ENCODE results near the gene TRPV4.
A peak's percentile ranks its signal among the peaks of the same experiment; 100 is the strongest.

- TF ChIP-seq CTCF (conservative IDR thresholded peaks at IDR 0.05; ENCODE audit: low read depth, low read length) (peak; percentile 41; the same call in 1 of the 2 replicates), EZH2 (IDR thresholded peaks at IDR 0.05; ENCODE audit: low read length, unreplicated experiment) (no peak), EZH2phosphoT487 (IDR thresholded peaks at IDR 0.05; ENCODE audit: borderline replicate concordance, low read length) (no peak)
Measured at GRCh38 chr12:109779382-109779781, 53.8 kb downstream of the TRPV4 start.

All from PC-3 (cell line).